HEK293T (cell line): Measurements from ENCODE around the gene TRPM8.

ENCODE experiments used
- CTCF ChIA-PET: fragments of 350-600 bp; formaldehyde crosslinking; extraction: SDS; loops from one replicate; lab custom pipeline; 2021; ENCODE audit warnings: antibody characterized with exemption, inconsistent platforms; lab: Yijun Ruan, JAX
- POLR2A ChIA-PET: fragments of 350-600 bp; formaldehyde crosslinking; extraction: SDS; loops from one replicate; lab custom pipeline; 2020; ENCODE audit warnings: antibody characterized with exemption, inconsistent platforms; lab: Yijun Ruan, JAX
- DNase-seq: peaks from one replicate; pipeline ENCODE4 v3.0.0; 2012; ENCODE audit warnings: mixed read lengths; ENCODE audit errors: extremely low spot score
- ARNT ChIP-seq: fragments of 450-650 bp; IDR thresholded peaks from 2 replicates; pipeline ENCODE4 v1.6.1; 2017; ENCODE audit warnings: mild to moderate bottlenecking
- BHLHE40 ChIP-seq: fragments of 450-650 bp; IDR thresholded peaks from 2 replicates; pipeline ENCODE4 v1.6.1; 2016; ENCODE audit warnings: mild to moderate bottlenecking, moderate library complexity, borderline replicate concordance
- CTBP1 ChIP-seq: fragments of 450-650 bp; IDR thresholded peaks from 2 replicates; pipeline ENCODE4 v1.6.1; 2016; ENCODE audit warnings: borderline replicate concordance
- ELF4 ChIP-seq: fragments of 450-650 bp; IDR thresholded peaks from 2 replicates; pipeline ENCODE4 v1.6.1; 2017; ENCODE audit warnings: antibody characterized with exemption
- FOXA1 ChIP-seq: fragments of 450-650 bp; IDR thresholded peaks from 2 replicates; pipeline ENCODE4 v1.6.1; 2016; ENCODE audit warnings: mild to moderate bottlenecking
- FOXK2 ChIP-seq: fragments of 450-650 bp; IDR thresholded peaks from 2 replicates; pipeline ENCODE4 v1.6.1; 2016; ENCODE audit warnings: mild to moderate bottlenecking
- FOXM1 ChIP-seq: fragments of 450-650 bp; IDR thresholded peaks from 2 replicates; pipeline ENCODE4 v1.6.1; 2017; ENCODE audit warnings: mild to moderate bottlenecking, borderline replicate concordance
- HDGF ChIP-seq: fragments of 450-650 bp; IDR thresholded peaks from 2 replicates; pipeline ENCODE4 v1.6.1; 2017; ENCODE audit warnings: antibody characterized with exemption, borderline replicate concordance
- L3MBTL2 ChIP-seq: fragments of 450-650 bp; conservative IDR thresholded peaks from 2 replicates; pipeline ENCODE4 v1.6.1; 2016; ENCODE audit warnings: mild to moderate bottlenecking
- LEF1 ChIP-seq: fragments of 450-650 bp; IDR thresholded peaks from 2 replicates; pipeline ENCODE4 v1.6.1; 2017; ENCODE audit warnings: mild to moderate bottlenecking, borderline replicate concordance
- NFRKB ChIP-seq: fragments of 450-650 bp; IDR thresholded peaks from 2 replicates; pipeline ENCODE4 v1.6.1; 2016; ENCODE audit warnings: mild to moderate bottlenecking, moderate library complexity
- SP1 ChIP-seq: fragments of 450-650 bp; IDR thresholded peaks from 2 replicates; pipeline ENCODE4 v1.6.1; 2017
- SUZ12 ChIP-seq: fragments of 450-650 bp; IDR thresholded peaks from 2 replicates; pipeline ENCODE4 v1.6.1; 2016; ENCODE audit warnings: mild to moderate bottlenecking
- TARDBP ChIP-seq: fragments of 450-650 bp; IDR thresholded peaks from 2 replicates; pipeline ENCODE4 v1.6.1; 2016
- ZNF384 ChIP-seq: fragments of 450-650 bp; IDR thresholded peaks from 2 replicates; pipeline ENCODE4 v1.6.1; 2016
- TF ChIP-seq, protein P1 (sequence below): fragments of 450-650 bp; IDR thresholded peaks from 2 replicates; pipeline ENCODE4 v1.6.1; 2016

The TRPM8 gene

DNA sequence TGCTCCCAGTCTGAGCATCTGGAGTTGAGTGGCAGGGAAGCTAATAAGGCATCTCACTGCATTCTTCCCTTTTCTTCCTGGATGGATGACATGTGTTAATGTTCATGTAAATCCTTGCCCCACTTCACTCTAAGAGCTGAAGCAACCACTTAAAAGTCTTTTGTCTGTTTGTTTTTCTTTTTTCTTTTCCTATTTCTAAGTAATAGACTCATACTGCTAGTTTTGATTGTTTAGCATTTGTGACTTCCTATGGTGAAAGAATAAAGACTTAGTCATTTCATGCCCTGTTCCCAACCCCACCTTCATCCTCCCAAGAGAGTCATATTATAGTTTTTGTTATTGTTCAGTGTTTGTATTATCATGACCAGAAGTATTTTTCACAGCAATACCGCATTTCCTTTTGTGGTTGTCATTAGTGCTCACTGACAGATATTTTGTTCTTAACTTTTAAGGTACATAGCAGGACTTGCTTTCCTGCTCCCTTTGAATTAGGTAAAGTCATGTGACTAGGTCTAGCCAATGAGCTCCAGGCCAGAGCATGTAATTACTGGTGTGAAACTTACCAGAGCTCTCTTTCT, 115.2 kb downstream of the TRPM8 start:
- DNase-seq, result no peak
- ChIA-PET POLR2A (no interaction called here), CTCF (no interaction called here)
- TF ChIP-seq SUZ12 (no peak), BHLHE40 (no peak), HDGF (no peak), FOXK2 (no peak), ELF4 (no peak), FOXM1 (no peak), ZNF384 (no peak), CTBP1 (no peak), LEF1 (no peak), FOXA1 (no peak), TARDBP (no peak), NFRKB (no peak), SP1 (no peak), ARNT (no peak), L3MBTL2 (no peak)
- TF ChIP-seq, protein P1, sequence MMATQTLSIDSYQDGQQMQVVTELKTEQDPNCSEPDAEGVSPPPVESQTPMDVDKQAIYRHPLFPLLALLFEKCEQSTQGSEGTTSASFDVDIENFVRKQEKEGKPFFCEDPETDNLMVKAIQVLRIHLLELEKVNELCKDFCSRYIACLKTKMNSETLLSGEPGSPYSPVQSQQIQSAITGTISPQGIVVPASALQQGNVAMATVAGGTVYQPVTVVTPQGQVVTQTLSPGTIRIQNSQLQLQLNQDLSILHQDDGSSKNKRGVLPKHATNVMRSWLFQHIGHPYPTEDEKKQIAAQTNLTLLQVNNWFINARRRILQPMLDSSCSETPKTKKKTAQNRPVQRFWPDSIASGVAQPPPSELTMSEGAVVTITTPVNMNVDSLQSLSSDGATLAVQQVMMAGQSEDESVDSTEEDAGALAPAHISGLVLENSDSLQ, result no peak

DNA sequence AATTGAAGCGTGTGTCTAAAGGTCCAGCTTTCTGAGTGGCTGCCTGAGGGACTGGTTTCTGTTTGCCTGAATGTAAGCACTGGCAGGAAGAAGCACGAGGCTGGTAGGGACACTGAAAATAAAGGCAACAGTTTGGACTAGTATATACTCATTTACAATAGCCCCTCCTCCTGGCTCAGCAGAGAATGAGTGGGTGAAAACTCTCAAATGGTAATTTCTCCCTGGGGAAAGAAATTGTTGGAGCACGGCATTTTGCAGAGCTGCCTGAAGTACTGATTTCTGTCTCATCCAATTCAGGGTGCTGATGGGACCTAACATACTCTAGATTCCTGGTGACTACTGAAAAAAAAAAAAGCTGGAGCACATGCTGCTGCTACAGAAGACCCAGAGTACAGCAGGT, 116.0 kb downstream of the TRPM8 start:
- DNase-seq, result no peak
- ChIA-PET POLR2A (no interaction called here), CTCF (no interaction called here)
- TF ChIP-seq CTBP1 (no peak), NFRKB (no peak), TARDBP (no peak), ELF4 (no peak), BHLHE40 (no peak), FOXA1 (no peak), ZNF384 (no peak)
- TF ChIP-seq, protein P1, result no peak

DNA sequence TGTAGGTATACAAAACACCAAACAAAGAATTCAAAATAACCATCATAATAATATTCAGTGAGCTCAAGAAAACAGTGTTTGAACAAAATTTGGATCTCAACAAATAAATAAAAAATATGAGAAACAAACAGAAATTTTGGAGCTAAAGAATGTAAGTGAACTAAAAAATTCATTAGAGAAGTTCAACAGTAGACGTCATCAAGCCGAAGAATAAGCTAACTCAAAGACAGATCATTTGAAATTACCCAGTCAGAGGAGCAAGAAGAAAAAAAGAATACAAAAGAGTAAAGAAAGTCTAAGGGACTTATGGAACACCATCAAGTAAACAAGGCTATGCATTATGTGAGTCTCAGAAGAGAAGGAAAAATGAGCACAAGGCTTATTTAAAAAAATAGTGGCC, 116.7 kb downstream of the TRPM8 start:
- POLR2A ChIA-PET, result no interaction called here
- no peak for TF ChIP-seq FOXK2
- no peak for TF ChIP-seq FOXA1
- TF ChIP-seq, protein P1, result no peak
- no peak for TF ChIP-seq ZNF384
- TF ChIP-seq SUZ12, result no peak
- no peak for TF ChIP-seq L3MBTL2
- TF ChIP-seq BHLHE40, result no peak
- no peak for TF ChIP-seq TARDBP
- no peak for TF ChIP-seq ARNT
- no peak for TF ChIP-seq NFRKB
- TF ChIP-seq LEF1, result no peak
- no peak for TF ChIP-seq FOXM1
- TF ChIP-seq HDGF, result no peak
- TF ChIP-seq CTBP1, result no peak
- no peak for TF ChIP-seq ELF4
- no peak for TF ChIP-seq SP1
- DNase-seq, result no peak
- CTCF ChIA-PET, result no interaction called here

DNA sequence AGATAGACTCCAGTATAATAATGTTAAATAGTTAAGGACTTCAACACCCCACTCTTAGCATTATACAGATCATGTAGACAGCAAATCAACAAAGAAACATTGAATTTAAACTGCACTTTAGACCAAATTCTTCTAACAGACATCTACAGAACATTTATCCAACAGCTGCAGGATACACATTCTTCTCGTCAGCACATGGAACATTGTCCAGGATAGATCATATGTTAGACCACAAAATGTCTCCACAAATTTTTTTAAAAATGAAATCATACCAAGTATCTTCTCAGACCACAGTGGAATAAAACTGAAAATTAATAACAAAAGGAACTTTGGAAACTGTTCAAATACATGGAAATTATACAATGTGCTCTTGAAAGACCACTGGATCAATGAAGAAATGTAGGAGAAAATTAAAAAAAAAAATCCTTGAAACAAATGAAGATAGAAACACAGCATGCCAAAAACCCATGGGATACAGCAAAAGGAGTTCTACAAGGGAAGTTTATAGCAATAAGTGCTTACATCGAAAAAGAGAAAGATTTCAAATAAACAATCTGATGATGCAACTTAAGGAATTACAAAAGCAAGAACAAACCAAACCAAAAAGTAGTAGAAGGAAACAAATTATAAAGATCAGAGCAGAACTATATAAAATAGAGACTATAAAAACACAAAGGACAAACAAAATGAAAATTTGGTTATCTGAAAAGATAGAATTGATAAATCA, 121.1 kb downstream of the TRPM8 start:
- no peak for TF ChIP-seq CTBP1
- no peak for TF ChIP-seq ARNT
- TF ChIP-seq NFRKB, result no peak
- TF ChIP-seq FOXK2, result no peak
- TF ChIP-seq SP1, result no peak
- TF ChIP-seq, protein P1, result no peak
- no peak for TF ChIP-seq L3MBTL2
- no peak for TF ChIP-seq HDGF
- TF ChIP-seq ELF4, result no peak
- no peak for TF ChIP-seq FOXM1
- TF ChIP-seq ZNF384, result no peak
- TF ChIP-seq TARDBP, result no peak
- TF ChIP-seq SUZ12, result no peak
- TF ChIP-seq BHLHE40, result no peak
- no peak for TF ChIP-seq FOXA1
- no peak for TF ChIP-seq LEF1
- POLR2A ChIA-PET, result no interaction called here
- no peak for DNase-seq
- CTCF ChIA-PET, result no interaction called here

DNA sequence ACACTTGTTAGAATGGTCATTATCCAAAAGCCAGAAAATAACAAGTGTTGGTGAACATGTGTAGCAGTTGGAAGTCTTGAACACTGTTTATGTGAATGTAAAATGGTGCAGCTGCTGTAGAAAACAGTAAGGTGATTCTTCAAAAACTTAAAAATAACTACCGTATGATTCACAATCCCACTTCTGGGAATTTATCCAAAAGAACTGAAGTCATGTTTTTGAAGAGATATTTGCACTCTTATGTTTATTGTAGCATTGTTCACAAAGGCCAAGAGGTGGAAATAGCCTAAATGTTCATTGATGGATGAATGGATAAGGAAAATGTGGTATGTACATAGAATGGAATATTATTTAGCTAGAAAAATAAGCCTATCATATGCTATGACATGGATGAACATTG, 127.0 kb downstream of the TRPM8 start:
- DNase-seq, result no peak
- ChIA-PET CTCF (no interaction called here), POLR2A (no interaction called here)

More for the DNA sequence above, 127.0 kb downstream of the TRPM8 start:
- TF ChIP-seq NFRKB (no peak), ARNT (no peak), BHLHE40 (no peak), TARDBP (no peak), FOXM1 (no peak), SP1 (no peak), FOXA1 (no peak), LEF1 (no peak), ELF4 (no peak), SUZ12 (no peak), HDGF (no peak), CTBP1 (no peak), FOXK2 (no peak), ZNF384 (no peak), L3MBTL2 (no peak)
- TF ChIP-seq, protein P1, result no peak
